ENCODE results near the gene TEX12.
A peak's percentile ranks its signal among the peaks of the same experiment; 100 is the strongest.
"Not testable (repeated sequence)": the region's sequence is repeated elsewhere in the genome, so short reads cannot be mapped to it uniquely, and the experiment has no call there.

TEX12 gene

DNA sequence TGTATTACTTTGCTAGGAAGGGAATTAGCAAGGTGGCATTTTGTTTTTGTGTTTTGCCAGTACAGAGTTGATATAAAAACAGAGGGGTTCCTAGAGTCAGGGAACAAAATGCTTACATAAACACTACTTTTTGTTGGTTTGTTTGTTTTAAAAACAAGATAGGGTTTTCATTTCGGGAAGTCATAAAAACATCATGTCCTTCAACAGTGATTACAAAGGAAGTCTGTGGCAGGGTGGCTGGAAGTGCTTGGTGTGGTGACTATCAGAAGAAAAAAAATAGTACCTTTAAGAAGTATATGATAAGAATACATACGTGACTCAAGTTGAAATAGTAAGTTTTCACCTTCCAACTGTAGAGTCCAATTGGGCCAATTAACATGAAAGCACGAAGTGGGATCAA is 2.1 kb upstream of the TEX12 start:
- no peak for DNase-seq

DNA sequence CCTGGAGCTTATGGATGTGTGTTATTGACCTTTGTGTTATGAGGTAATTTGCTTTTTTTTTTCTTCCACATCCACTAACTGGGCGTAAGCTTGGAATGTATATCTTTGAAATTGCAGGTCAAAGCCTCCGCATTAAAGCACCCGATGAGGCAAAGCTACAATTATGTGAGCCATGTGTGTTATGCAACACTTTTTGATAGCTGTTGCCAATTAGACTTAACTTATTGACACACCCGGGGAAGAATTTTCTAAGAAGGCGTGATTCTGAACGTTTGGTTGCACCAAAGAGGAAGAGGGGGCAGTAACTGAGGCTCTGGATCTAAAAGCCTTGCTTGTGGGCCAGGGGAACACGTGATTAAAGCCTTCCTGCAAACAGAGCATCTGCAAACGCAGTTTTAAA is 610 bp upstream of the TEX12 start:
- DNase-seq = no peak

DNA sequence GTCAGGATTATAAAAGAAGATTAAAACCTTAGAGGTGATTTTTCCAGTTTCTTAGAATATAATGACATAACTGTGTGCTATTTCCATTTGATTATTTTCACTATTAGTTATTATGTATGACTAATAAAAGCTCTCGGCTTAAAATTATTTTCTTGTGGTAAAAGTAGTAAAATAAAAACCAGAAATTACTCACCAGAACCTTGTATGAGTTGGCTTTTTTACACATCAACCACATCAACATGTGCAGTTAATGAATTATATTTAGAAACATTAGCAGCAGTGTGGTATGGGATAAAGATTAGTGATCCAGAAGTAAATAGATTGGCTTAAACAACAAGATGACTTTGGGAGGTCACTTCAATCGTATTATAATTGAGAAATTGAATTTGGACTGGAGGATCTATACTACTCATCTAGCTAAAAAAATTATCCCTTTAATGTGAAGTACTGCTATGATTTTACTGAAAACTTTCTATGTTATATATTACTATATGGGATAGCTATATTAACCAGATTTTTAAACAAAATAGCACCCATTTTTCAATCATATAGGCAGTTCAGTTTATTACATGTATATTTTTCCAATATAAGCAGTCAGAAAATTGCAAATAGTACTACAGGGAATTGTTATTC is 5.3 kb downstream of the TEX12 start:
- no peak for DNase-seq

DNA sequence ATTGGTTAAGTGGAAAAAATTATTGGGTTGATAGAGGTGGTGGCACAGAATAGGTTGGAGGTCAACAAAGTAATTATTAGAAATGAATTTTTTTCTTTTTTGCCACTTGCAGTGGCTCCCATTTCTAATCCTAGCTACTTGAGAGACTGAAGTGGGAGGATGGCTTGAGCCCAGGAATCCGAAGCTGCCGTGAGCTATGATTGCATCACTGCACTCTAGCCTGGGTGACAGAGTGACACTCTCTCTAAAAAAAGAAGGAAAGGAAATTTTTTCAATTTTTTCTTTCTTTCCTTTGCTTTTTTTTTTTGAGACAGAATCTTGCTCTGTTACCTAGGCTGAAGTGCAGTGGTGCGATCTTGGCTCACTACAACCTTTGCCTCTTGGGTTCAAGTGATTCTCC is 6.0 kb downstream of the TEX12 start:
- DNase-seq = no peak

DNA sequence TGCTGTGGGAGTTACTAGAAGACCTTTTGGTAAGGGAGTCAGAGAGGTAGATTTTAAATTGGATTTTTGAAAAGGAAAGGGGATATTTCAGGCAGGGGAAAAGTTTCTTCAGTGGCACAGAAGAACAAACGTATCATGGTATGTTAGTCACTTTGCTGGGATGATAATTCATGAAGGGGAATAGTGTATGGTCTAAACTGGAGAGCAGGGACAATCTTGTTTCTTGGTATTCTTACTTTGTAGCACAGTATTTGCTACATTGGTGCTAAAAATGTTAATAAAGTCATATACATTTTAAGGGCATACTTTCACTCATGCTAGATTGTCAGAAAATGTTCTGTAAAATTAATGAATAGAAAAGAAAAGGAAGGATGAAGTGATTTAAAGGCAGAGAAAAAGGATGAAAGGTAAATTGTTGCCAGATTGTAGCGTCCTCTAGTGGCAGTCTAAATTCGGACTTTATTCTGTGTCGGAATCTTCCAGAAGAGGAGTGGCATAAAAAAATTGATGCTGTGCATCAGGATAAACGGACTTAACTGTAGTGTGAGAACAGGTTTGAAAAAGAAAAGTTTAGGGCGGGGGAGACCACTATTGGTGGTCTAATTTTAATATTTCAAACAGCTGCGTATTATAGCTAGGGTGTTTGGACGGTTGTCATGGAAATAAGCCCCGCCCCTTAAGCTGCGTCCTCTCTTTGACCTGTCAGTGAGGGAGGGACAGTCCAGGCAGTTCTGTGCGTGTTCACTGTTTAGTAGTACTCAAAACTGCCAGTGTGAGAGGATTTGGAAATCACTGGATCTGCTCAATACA is 7.8 kb downstream of the TEX12 start, which contains the start of gene BCO2:
Gene BCO2 (plus strand): TSS at position 724 of the 810 bp plus-strand sequence. CDS start 90 bp downstream, outside the sequence.
- DNase-seq = peak; percentile 48

DNA sequence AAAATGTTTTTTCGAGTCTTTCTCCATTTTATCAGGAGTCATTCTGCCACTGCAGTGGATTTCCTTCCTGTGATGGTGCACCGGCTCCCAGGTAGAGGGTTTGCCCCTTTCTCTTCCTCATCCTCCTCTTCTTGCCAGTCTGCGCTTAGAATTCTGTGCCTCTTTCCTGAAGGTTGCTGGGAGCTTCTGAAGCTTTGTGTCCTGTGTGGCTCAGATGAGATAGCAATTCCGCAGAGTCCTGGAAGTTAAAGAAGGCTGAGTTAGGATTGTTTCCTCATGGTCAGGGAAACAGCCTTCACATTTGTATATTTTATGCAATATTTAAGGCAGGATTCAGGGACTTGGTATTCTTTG is 8.4 kb downstream of the TEX12 start:
- DNase-seq = no peak

DNA sequence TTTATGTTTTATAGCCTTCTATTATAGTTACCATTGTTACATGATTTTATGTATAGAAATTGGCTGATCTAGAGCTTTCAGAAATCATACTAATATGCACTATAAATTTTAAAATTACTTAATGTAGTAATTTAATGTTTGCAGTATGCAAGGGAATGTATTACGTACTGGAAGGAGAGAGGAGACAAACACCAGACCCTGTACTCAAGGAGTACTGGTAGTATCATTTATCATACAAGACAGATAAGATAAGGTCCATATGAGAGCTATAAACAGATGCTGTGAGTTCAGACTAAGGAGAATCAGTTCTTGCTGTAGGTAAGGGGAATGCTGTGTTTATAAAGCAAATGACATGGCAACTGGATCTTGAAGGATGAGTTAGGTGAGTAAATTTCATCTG is 8.9 kb downstream of the TEX12 start:
- no peak for DNase-seq

DNA sequence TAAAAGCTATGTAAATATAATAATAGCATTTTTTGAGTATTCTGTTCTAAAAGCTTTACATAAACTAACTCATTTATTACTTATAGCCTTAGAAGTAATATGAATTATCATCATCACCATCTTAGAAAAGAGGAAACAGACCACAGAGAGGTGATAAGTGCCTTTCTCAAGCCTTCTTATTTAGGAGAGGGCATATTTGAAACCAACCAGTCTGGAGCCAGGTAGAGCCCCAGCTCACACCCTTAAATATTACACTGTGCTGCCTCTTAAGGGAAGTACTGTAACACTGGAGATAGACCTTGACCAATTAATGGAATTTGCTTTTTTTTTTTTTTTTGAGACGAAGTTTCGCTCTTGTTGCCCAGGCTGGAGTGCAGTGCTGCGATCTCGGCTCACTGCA is 10.4 kb downstream of the TEX12 start:
- no peak for DNase-seq

DNA sequence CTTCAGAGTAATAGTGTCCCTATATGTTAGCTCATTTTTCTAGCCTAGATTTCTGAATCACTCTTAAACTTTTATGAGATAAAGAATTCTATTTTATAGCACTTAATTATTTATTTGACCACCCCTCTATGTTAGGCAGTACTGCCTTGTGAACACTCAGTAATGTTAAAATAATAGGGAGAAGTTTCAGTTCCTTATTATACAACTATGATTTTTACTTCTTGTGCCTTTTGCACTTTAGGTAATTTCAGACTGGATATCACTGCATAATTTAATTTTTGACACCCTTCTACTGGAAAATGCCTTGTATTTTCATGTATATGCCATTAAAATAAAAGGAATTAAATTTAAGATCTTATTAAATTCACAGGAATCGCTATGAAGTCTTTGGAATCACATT is 11.3 kb downstream of the TEX12 start:
- no peak for DNase-seq

DNA sequence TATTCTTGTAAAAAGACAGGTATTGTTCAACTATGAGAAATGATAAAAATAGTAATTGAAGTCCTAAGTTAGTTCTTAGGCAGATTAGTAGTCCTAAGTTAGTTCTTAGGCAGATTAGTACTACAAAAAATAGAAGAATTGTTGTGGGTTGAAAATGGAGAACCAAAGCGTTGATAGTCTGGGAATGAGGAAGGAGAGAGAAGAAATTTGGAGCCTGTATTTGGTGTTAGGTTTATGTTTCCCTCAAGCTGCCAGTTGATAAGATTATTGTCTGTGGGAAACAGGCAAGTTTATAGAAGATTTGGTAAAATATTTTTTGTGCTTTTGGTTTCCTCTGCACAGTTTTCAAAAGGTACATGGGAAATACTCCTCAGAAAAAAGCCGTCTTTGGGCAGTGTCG is 11.8 kb downstream of the TEX12 start:
- no peak for DNase-seq

DNA sequence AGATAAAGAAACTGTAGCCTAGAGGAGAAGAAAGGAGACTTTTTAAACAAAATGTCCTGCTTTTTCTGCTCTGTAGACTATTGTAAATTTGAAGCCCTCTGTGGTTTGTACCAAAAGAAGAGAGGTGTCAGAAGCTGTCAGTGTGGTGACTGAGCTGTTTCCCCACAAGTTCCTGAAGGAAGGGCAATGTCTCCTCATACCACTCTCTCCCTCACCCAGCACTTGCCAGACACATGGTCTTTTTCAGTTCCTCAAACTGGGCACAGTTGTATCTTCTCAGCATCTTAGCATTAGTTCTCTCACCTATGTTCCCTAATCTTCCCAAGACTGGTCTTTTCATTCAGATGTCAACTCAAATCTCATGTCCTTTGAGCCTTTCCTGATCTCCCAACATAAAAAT is 12.4 kb downstream of the TEX12 start:
- no peak for DNase-seq

DNA sequence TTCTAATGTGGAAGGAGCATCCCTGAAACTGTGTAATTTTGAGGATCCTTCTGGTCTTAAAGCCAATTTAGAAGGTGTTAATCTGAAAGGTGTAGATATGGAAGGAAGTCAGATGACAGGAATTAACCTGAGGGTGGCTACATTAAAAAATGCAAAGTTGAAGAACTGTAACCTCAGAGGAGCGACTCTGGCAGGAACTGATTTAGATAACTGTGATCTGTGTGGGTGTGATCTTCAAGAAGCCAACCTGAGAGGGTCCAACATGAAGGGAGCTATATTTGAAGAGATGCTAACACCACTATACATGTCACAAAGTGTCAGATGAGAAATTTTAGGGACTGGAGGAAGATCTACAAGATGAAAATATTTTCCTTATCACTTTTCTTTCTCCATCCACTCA is 15.7 kb downstream of the TEX12 start:
- DNase-seq = no peak

DNA sequence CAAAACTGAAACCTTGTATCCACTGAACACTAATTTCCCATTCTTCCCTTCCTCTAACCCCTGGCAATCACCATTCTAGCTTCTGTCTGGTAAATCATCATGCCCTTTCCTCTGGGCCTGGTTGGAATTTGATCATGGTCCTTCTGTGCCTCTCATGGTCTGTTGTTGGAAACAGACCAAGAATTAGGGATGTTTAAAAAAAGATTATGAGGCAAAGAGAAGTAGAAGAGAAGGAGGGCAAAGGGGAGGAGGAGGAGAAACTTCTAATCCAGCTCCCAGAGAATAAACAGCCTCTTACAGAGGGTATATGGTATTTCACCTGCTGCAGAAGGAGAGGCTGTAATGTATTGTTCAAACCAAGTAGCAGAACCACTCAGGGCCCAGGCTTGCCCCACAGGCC is 18.7 kb downstream of the TEX12 start:
- no peak for DNase-seq

DNA sequence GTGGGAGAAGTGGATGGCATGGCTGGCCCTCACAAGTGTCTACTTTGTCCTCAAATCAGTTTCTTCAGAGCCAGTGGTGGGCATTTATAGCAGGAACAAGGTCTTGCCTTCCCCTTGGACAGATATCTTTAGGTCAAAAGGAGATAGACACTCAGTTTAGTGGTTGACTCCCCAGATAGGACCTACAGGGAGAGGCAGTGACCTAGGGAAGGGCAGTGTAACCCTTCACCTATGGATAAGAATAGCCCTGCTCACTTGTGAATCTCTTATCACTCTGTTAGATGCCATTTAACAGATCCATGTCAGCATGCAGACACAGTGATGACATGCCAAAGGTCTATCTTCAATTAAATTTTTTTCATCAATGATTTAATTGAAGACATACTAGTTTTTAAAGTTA is 19.1 kb downstream of the TEX12 start:
- DNase-seq = no peak

DNA sequence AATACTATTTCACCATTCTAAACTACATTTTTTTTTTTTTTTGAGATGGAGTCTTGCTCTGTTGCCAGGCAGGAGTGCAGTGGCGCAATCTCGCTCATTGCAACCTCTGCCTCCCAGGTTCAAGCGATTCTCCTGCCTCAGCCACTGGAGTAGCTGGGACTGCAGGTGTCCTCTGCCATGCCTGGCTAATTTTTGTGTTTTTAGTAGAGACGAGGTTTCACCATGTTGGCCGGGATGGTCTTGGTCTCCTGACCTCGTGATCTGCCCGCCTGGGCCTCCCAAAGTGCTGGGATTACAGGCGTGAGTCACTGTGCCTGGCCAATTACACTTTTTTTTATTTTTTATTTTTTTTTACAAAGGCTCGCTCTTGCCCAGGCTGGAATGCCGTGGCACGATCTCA is 27.9 kb downstream of the TEX12 start:
- DNase-seq = not testable (repeated sequence)

DNA sequence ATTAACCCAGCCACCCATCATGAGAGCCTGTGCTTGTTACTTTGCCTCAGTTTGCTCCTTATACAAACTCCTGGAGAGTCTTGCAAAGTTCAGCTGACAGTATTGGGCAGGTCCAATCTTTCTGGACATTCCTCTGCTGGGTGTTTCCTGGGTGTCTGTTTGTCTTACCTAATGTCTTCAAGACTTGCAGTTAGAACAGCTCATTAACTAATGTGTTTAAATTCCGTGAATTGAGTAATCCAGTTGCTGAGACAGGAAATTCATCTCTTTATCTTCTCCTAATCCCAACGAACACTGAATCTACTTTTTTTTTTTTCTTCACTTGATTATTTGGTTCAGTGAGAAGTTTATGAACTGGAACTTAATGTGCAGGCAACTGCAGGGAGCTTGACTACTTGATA is 28.8 kb downstream of the TEX12 start:
- no peak for DNase-seq

DNA sequence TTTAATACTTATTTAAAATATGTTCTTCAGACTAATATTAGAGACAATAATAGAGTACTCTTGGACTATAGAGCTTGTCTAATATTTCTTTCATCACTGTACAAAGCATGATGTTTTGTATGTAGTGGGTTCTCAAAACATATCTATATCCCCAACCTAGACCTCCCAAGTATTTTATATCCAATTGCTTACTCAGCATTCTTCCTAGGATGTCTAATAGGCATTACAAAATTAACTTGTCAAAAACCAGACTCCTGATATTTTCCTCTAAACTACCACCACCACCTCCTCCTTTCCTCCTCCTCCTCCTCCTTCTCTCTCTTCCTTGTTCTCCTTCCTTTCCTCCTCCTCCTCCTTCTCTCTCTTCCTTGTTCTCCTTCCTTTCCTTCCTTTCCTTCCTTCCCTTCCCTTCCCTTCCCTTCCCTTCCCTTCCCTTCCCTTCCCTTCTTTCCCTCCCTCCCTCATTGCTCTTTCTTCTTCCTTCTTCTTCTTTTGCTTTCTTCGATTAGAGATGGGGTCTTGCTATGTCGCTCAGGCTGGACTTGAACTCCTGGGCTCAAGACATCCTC is 29.4 kb downstream of the TEX12 start:
- DNase-seq = no peak

DNA sequence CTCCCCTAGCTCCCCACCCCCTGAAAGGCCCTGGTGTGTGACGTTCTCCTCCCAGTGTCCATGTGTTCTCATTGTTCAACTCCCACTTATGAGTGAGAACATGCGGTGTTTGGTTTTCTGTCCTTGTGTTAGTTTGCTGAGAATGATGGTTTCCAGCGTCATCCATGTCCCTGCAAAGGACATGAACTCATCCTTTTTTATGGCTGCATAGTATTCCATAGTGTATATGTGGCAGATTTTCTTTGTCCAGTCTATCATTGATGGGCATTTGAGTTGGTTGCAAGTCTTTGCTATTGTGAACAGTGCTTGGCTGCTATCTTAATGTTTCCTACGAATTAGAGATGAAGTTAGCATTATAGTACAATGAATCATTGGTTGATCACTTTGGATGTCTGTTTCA is 31.9 kb downstream of the TEX12 start:
- DNase-seq = not testable (repeated sequence)

DNA sequence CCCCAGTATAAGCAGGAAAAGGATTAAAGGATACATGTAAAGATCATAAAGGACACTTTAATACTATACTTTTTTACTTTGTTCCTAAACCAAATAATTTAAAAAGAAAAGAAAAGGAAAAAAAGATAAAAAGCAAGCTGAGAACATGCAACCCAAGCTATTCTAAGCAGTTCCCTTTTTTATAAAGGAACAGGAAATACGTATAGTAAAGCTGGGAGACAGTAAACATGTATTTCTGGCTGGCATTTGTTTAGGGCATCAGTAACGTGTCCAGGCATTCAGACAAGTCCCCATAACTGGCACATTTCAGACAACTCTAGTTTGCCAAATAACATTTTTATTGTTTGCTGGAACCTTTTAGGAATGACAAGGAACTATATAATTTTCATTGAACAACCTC is 33.1 kb downstream of the TEX12 start:
- no peak for DNase-seq

DNA sequence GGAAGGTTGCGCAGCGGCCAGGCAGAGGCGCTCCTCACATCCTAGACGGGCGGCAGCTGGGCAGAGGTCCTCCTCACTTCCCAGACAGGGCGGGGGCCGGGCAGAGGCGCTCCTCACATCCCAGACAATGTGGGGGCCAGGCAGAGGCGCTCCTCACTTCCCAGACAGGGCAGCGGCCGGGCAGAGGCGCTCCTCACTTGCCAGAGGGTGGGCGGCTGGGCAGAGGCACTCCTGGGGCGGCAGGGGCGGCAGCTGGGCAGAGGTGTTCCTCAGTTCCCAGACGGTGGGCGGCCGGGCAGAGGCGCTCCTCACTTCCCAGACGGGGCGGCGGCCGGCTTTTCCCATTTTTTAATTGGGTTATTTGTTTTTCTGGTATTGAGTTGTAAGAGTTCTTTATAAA is 38.9 kb downstream of the TEX12 start:
- DNase-seq = no peak

DNA sequence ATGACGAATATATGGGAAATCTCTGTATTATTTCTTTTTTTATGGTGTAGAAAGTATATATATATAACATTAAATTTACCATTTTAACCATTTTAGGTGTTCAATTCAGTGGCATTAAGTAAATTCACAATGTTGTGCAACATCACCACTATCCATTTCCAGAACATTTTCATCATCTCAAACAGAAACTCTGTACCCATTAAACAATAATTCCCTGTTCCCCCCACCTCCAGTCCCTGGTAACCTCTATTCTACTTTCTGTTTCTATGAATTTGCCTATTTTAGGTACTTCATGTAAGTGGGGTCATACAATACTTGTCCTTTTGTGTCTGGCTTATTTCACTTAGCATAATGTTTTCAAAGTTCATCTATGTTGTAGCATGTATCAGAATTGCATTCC is 43.7 kb downstream of the TEX12 start:
- no peak for DNase-seq

DNA sequence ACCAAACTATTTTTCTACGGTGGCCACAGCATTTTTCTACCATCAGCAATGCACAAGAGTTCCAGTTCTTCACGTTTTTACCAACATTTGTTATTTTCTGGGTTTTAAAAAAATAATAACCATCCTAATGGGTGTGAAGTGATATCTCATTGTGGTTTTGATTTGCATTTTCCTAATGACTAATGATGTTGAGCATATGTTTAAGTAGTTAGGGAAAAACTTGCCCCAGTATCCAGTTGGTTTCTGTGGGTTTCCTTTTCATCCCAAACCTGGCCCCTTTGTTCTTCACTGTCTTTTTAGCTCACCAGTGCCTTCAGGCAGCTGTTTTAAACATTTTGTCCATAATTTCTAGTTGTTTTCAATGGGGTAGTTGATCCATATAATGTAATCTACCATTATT is 44.4 kb downstream of the TEX12 start:
- DNase-seq = no peak

DNA sequence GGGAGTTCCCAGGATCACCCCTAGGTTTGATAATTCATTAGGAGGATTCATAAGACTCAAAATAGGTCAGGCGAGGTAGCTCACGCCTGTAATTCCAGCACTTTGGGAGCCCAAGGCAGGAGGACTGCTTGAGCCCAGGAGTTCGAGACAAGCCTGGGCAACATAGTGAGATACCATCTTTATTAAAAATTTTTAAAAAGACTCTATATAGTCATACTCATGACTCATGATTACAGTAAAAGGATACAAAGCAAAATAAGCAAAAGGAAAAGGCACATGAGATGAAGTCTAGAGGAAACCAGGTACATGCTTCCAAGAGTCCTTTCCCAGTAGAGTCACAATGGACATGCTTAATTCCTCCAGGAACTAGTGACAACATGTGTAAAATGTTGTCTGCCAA is 45.1 kb downstream of the TEX12 start:
- DNase-seq = no peak

DNA sequence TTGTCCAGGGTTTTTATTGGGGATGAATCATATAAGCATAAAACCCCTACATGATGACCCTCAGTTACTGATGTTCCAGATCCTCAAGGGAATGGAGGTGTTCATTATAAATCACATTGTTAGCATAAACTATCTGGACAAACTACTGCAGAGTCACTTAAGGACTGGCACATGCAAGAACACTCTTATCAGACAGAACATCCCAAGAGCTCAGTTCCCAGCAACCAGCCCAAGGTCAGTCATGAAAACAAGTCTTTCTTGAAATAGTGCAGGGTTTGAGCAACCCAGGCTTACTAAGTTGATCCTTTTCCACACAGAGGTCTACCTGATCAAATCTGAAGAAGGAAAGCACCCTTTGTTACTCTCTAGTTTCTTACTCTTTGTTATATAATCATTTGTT is 45.5 kb downstream of the TEX12 start:
- no peak for DNase-seq

DNA sequence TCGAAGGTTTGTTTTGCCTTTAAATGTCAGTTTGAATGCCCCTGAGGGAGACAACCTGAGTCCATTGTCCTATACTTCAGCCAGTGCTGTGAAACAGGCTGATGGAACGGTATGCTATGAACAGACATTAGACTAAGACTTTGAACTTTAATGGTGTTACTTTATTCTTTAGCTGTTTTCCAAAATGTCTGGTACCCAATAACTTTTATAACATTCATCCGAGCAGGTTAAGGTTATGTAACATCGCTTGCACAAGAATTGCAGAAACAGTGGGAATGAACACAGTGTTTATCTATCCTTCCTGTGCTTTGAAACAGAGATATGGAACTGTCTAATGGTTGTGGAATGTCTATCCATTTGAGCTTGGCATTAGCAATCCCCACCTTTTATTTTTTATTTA is 46.6 kb downstream of the TEX12 start:
- DNase-seq = no peak
